Activated CD4-positive, alpha-beta memory T cell treated with anti-CD3 and anti-CD28 coated beads for 36 hours (primary cell): Measurements from ENCODE around the gene YY1AP1. TPM values are rescaled to one million over a fixed set of nuclear protein-coding genes. Genes with fewer than 3 reads are reported as not detected.
A peak's percentile ranks its signal among the peaks of the same experiment; 100 is the strongest.
"Not testable (repeated sequence)": the region's sequence is repeated elsewhere in the genome, so short reads cannot be mapped to it uniquely, and the experiment has no call there.

Experiments used
- CTCF ChIA-PET: fragments of 350-600 bp; sonication (Branson Sonifier 250); formaldehyde crosslinking; loops from one replicate; lab custom pipeline; 2021; ENCODE audit warnings: antibody characterized with exemption, inconsistent platforms; lab: Charles Lee
- POLR2A ChIA-PET: fragments of 350-600 bp; sonication (Branson Sonifier 250); formaldehyde crosslinking; loops from one replicate; lab custom pipeline; 2021; ENCODE audit warnings: antibody characterized with exemption; lab: Charles Lee
- DNase-seq: peaks from one replicate; pipeline ENCODE4 v3.0.0-alpha.2; 2020
- H3K27ac Mint-ChIP-seq: one replicate; pipeline ENCODE4 v1.8.0; 2021; ENCODE audit warnings: mixed read lengths
- H3K27me3 Mint-ChIP-seq: one replicate; pipeline ENCODE4 v1.8.0; 2021; ENCODE audit warnings: mixed read lengths
- H3K36me3 Mint-ChIP-seq: one replicate; pipeline ENCODE4 v1.8.0; 2021; ENCODE audit warnings: mixed read lengths
- H3K4me1 Mint-ChIP-seq: one replicate; pipeline ENCODE4 v1.8.0; 2021; ENCODE audit warnings: low read depth, mixed read lengths
- H3K4me3 Mint-ChIP-seq: one replicate; pipeline ENCODE4 v1.8.0; 2021; ENCODE audit warnings: mild to moderate bottlenecking, mixed read lengths
- H3K9me3 Mint-ChIP-seq: one replicate; pipeline ENCODE4 v1.8.0; 2021; ENCODE audit warnings: mixed read lengths
- intact Hi-C: fragments of 100-400 bp; cut with micrococcal nuclease; formaldehyde crosslinking; loops from one replicate; pipeline ENCODE4 v1.15.1; 2023
- total RNA-seq, 2 experiments: library from RNA; stranded (reverse); gene quantifications; one replicate each; pipeline ENCODE4 v1.2.3, GENCODE V29; 2021

The YY1AP1 gene, protein sequence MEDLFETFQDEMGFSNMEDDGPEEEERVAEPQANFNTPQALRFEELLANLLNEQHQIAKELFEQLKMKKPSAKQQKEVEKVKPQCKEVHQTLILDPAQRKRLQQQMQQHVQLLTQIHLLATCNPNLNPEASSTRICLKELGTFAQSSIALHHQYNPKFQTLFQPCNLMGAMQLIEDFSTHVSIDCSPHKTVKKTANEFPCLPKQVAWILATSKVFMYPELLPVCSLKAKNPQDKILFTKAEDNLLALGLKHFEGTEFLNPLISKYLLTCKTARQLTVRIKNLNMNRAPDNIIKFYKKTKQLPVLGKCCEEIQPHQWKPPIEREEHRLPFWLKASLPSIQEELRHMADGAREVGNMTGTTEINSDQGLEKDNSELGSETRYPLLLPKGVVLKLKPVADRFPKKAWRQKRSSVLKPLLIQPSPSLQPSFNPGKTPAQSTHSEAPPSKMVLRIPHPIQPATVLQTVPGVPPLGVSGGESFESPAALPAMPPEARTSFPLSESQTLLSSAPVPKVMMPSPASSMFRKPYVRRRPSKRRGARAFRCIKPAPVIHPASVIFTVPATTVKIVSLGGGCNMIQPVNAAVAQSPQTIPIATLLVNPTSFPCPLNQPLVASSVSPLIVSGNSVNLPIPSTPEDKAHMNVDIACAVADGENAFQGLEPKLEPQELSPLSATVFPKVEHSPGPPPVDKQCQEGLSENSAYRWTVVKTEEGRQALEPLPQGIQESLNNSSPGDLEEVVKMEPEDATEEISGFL
- 10 to 100 TPM; 56.2 to 62.1 TPM for total RNA-seq

DNA sequence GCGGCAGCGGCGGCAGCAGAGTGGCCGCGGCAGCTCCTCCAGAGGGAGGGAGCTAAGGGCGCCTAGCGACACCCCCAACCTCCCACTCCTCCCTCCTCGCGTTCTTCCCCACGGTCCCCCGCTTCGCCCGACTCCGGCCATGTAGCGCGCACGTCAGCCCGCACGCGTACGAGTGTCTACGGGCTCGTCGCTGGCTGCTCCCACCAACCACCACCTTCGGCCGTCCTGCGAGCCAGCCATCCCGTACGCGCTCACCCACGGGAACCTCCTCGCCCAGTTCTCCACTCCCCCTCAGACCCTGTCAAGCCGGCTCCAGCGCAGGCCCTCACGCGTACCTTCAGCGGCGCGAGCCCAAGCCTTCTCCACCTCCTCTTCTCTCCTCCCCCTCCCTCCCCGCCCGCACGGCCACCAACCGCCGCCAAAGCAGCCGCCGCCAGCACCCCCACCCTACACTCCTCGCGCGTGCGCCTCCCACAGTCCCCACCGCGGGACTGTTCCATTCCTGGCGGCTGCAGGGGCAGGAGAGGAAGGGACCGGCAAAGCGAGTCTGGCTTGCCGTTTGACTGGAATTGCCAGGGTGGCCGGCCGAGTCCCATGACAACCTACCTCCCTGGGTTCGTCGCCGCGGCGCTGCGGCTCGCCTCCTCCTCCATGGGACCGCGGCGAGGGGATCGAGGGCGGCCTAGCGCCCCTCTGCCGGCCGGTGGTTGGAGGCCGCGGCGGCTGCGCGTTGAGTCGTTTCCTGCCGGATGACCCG is at the start of gene YY1AP1:
Gene YY1AP1, minus strand, starts transcription at position 451 of the 757 bp plus-strand sequence. CDS start 8,338 bp downstream, outside the sequence.
- Mint-ChIP-seq H3K27ac (peak within 1 kb of the TSS; percentile 94), H3K4me3 (peak within 1 kb of the TSS; percentile 97), H3K36me3 (peaks cover 34% of the 10 kb centered on the region), H3K27me3 (no peaks in the 10 kb centered on the region), H3K4me1 (peaks cover 60% of the 10 kb centered on the region), H3K9me3 (peaks cover 4% of the 10 kb centered on the region)
- intact Hi-C loops, result loop anchor here (5.0 to 10.0 kb wide), 3 partner anchors 59 to 496 kb away; partner anchors contain the start of gene RIT1
- ChIA-PET CTCF (no interaction called here), POLR2A (no interaction called here)
- peak; percentile 93 for DNase-seq

DNA sequence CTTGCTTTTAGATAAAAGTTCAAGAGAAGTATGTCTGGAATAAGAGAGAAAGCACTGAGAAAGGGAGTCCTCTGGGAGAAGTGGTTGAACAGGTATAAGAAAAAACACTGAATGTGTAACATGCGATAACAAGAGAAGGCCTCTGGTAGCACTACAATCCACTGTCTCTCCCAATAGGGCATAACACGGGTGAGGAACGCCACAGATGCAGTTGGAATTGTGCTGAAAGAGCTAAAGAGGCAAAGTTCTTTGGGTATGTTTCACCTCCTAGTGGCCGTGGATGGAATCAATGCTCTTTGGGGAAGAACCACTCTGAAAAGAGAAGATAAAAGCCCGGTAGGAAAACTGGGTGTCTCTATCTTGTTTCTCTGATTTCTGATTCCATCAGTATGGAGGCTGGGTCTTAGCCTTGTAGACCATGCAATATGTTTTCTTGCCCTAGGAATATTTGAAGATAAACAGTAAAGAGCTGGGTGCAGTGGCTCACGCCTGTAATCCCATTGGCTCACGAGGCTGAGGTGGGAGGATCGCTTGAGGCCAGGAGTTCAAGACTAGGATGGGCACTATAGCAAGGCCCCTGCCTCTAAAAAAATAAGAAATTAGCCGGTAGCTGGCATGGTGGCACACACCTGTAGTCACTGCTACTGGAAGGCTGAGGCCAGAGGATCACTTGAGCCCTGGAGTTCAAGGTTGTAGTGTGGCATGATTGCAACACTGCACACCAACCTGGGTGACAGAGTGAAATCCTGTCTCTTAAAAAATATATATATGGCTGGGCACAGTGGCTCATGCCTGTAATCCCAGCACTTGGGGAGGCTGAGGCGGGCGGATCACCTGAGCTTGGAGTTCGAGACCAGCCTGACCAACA is 40.7 kb upstream of the YY1AP1 start:
- ChIA-PET CTCF (interaction anchor here (0.8 to 1.0 kb wide), 4 partner anchors 14 to 478 kb away, joined by 3 to 4 read pairs (median 3); no protein-coding TSS in a partner anchor), POLR2A (interaction anchor here (0.5 kb wide), 1 partner anchor 129 kb away, joined by 4 read pairs; no protein-coding TSS in a partner anchor)
- no peak overlapping the region for H3K27ac Mint-ChIP-seq
- H3K36me3 Mint-ChIP-seq, result peaks cover 25% of the 10 kb centered on the region
- H3K27me3 Mint-ChIP-seq, result no peaks in the 10 kb centered on the region
- intact Hi-C loops, result no loop called here
- H3K4me1 Mint-ChIP-seq, result no peaks in the 10 kb centered on the region
- H3K4me3 Mint-ChIP-seq, result no peak overlapping the region
- DNase-seq, result peak; percentile 39
- no peaks in the 10 kb centered on the region for H3K9me3 Mint-ChIP-seq

DNA sequence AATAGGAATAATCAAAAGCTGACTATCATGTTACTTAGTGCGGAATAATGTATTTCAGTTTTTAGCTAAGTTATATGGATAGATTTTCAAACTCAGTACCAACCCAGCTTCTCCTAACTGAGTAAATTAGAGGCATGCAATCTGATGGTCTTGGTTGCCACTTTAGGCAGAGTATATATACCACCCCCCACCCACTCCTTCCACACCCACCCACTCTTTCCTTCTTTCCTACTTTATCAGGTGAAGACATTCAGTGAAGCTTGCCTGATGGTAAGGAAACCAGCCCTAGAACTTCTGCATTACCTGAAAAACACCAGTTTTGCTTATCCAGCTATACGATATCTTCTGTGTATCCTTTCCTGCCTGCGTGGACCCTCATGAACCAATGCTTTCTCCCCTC is 36.6 kb upstream of the YY1AP1 start:
- Mint-ChIP-seq H3K4me3 (no peak overlapping the region), H3K27ac (no peak overlapping the region), H3K36me3 (peaks cover 20% of the 10 kb centered on the region), H3K4me1 (no peaks in the 10 kb centered on the region), H3K27me3 (no peaks in the 10 kb centered on the region), H3K9me3 (no peaks in the 10 kb centered on the region)
- ChIA-PET POLR2A (no interaction called here), CTCF (interaction anchor here (0.7 kb wide), 1 partner anchor 84 kb away, joined by 3 read pairs; no protein-coding TSS in a partner anchor)
- DNase-seq, result no peak
- intact Hi-C loops, result no loop called here

DNA sequence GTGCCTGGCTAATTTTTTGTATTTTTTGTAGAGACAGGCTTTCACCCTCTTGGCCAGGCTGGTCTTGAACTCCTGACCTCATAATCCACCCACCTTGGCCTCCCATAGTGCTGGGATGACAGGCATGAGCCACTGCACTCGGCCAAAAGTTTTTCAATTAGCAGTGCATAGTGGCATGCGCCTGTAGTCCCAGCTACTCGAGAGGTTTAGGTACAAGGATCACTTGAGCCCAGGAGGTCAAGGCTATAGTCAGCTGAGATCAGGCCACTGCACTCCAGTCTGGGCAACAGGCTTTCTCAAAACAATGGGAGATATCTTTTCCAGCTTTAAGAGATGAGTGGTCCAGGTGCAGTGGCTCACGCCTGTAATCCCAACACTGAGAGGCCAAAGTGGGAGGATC is 31.1 kb upstream of the YY1AP1 start:
- H3K9me3 Mint-ChIP-seq, result no peaks in the 10 kb centered on the region
- H3K27ac Mint-ChIP-seq, result no peak overlapping the region
- H3K4me3 Mint-ChIP-seq, result no peak overlapping the region
- peaks cover 14% of the 10 kb centered on the region for H3K36me3 Mint-ChIP-seq
- DNase-seq, result no peak
- H3K27me3 Mint-ChIP-seq, result no peaks in the 10 kb centered on the region
- intact Hi-C loops, result no loop called here
- ChIA-PET CTCF (no interaction called here), POLR2A (no interaction called here)
- H3K4me1 Mint-ChIP-seq, result peaks cover 13% of the 10 kb centered on the region

DNA sequence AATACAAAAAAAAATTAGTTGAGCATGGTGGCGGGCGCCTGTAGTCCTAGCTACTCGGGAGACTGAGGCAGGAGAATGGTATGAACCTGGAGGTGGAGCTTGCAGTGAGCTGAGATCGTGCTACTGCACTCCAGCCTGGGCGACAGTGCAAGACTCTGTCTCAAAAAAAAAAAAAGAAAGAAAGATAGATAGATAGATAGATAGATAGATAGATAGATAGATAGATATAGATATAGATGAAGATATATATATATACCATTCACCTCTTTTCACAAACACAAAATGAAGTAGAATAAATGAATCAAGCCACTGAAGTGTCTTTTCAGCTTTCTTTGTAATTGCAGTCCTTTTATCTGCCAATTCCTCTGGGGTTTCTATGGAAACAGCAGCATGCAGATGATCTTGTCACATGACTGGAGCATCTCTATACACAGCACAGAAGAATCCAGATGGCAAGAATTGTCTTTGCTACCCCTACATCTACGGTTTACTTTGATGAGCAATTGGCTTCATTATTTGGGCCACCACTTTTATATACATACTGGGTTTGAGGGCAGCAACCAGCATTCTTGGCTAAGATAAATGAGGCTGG is 30.0 kb upstream of the YY1AP1 start:
- intact Hi-C loops, H3K9me3 Mint-ChIP-seq, H3K27me3 Mint-ChIP-seq, DNase-seq, H3K4me3 Mint-ChIP-seq, CTCF ChIA-PET, H3K27ac Mint-ChIP-seq, POLR2A ChIA-PET: not testable (repeated sequence)
- Mint-ChIP-seq H3K4me1 (peaks cover 13% of the 10 kb centered on the region), H3K36me3 (peaks cover 14% of the 10 kb centered on the region)

DNA sequence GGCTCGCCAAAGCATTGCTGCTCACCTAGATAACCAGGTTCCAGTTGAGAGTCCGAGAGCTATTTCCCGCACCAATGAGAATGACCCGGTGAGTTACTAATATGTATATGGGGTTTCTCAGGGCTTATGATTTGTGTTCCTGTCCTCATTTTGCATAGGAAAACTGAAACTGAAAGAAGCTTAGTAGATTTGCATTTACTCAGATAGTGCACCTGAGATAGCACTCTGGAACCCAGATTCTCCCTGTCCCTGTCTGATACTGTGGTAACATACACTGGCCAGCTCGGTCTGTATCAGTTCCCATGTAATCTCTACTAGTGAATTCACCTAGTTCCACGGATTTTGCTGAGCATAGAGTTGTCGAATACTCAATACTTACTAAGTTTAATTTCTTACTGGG is 28.5 kb upstream of the YY1AP1 start:
- CTCF ChIA-PET, result interaction anchor here (0.7 kb wide), 1 partner anchor 516 kb away, joined by 3 read pairs; no protein-coding TSS in a partner anchor
- POLR2A ChIA-PET, result no interaction called here
- Mint-ChIP-seq H3K4me3 (no peak overlapping the region), H3K27me3 (no peaks in the 10 kb centered on the region), H3K9me3 (no peaks in the 10 kb centered on the region), H3K4me1 (peaks cover 13% of the 10 kb centered on the region), H3K27ac (no peak overlapping the region), H3K36me3 (peaks cover 20% of the 10 kb centered on the region)
- DNase-seq, result no peak
- intact Hi-C loops, result no loop called here

DNA sequence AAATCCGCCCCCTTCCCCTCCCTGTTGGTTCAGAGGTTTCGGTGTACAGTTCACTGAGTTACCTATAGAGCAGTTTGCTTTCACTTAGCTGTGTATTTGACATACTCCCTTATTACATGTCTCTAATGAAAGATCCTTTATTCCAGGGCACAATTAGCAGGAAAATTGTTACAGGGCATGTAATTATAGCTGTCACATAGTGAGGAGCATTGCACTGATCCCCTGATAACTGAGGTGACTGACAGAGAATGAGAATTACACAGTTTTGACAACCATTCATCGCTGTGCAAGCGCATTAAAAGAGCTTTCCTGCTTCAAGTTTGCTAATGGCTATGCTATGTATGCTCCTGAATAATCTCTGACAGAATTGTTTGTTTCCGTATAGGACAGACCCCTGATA is 27.2 kb upstream of the YY1AP1 start:
- no peak overlapping the region for H3K27ac Mint-ChIP-seq
- H3K4me3 Mint-ChIP-seq, result no peak overlapping the region
- no peak for DNase-seq
- ChIA-PET CTCF (no interaction called here), POLR2A (no interaction called here)
- peaks cover 19% of the 10 kb centered on the region for H3K36me3 Mint-ChIP-seq
- no peaks in the 10 kb centered on the region for H3K27me3 Mint-ChIP-seq
- H3K9me3 Mint-ChIP-seq, result no peaks in the 10 kb centered on the region
- H3K4me1 Mint-ChIP-seq, result peaks cover 13% of the 10 kb centered on the region
- intact Hi-C loops, result no loop called here

DNA sequence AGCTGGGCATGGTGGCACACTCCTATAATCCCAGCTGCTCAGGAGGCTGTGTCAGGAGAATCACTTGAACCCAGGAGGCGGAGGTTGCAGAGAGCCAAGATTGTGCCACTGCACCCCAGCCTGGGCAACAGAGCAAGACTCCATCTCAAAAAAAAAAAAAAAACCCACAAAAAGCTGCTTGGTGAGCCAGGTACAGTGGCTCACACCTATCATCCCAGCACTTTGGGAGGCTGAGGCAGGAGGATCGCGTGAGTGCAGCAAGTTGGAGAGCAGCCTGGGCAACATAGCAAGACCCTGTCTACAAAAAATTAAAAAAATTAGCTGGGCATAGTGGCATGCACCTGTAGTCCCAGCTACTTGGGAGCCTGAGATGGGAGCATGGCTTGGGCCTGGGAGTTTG is 26.5 kb upstream of the YY1AP1 start:
- intact Hi-C loops, H3K27ac Mint-ChIP-seq, CTCF ChIA-PET, H3K9me3 Mint-ChIP-seq, H3K27me3 Mint-ChIP-seq, POLR2A ChIA-PET, DNase-seq, H3K4me3 Mint-ChIP-seq: not testable (repeated sequence)
- H3K36me3 Mint-ChIP-seq, result peaks cover 20% of the 10 kb centered on the region
- peaks cover 13% of the 10 kb centered on the region for H3K4me1 Mint-ChIP-seq

DNA sequence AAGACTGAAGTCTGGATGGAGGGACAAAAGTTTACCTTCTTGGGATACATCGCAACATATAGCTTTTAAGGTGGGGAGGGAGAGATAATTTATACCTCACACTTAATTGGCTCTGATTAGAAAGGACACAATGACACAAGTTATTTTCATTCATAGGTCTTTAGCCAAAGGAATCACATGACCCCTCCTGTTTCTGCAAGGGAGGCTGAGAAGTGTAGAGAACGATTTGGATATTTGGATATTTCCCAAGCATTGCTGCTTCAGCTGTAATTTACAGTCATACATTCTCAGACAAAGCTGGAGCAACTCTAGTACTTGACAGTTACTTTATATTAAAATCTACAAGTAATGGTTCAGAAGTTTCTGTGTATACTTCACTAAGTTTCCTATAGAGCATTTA is 24.5 kb upstream of the YY1AP1 start:
- ChIA-PET POLR2A (no interaction called here), CTCF (no interaction called here)
- Mint-ChIP-seq H3K36me3 (peaks cover 24% of the 10 kb centered on the region), H3K27me3 (no peaks in the 10 kb centered on the region), H3K27ac (no peak overlapping the region), H3K9me3 (no peaks in the 10 kb centered on the region), H3K4me1 (peaks cover 15% of the 10 kb centered on the region), H3K4me3 (no peak overlapping the region)
- DNase-seq, result no peak
- intact Hi-C loops, result no loop called here

DNA sequence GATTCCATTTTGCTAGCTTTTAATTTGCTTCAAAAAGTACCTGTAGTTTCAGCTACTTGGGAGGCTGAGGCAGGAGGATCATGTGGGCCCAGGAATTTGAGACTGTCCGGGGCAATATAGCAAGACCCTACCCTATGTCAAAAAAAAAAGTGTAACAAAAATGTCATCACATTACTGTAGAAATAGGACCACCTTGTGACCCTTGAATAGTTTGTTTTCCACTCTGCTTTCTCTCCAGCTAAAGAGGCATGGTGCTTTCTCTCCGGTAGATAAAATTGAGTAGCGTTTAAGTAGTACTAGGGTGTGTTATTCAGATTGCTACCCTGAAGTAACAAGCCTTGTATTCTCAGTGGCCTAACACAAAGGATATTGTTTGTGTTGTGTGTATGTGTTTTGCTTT is 24.1 kb upstream of the YY1AP1 start:
- DNase-seq, POLR2A ChIA-PET, H3K9me3 Mint-ChIP-seq, intact Hi-C loops, CTCF ChIA-PET, H3K27ac Mint-ChIP-seq, H3K4me3 Mint-ChIP-seq, H3K27me3 Mint-ChIP-seq: not testable (repeated sequence)
- peaks cover 23% of the 10 kb centered on the region for H3K36me3 Mint-ChIP-seq
- peaks cover 18% of the 10 kb centered on the region for H3K4me1 Mint-ChIP-seq

DNA sequence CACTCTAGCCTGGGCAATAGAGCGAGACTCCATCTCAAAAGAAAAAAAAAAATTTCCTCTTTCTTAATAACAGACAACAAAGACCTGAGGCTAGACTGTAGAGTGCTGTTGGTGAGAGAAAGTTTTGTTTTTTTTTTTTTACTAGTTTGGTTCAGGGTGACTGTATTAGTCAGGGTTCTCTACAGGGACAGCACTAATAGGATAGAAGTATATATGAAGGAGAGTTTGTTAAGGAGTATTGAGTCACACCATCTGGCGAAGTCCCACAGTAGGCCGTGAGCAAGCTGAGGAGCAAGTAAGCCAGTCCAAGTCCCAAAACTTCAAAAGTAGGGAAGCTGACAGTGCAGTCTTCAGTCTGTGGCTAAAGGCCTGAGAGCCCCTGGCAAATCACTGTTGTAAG is 22.9 kb upstream of the YY1AP1 start:
- intact Hi-C loops, H3K4me3 Mint-ChIP-seq, DNase-seq, CTCF ChIA-PET, H3K27me3 Mint-ChIP-seq, H3K27ac Mint-ChIP-seq, H3K9me3 Mint-ChIP-seq: not testable (repeated sequence)
- POLR2A ChIA-PET, result interaction anchor here (0.7 kb wide), 1 partner anchor 1276 kb away, joined by 3 read pairs; no protein-coding TSS in a partner anchor
- Mint-ChIP-seq H3K36me3 (peaks cover 21% of the 10 kb centered on the region), H3K4me1 (peaks cover 14% of the 10 kb centered on the region)
